IPS DF 6.9 (cell line): Measurements from ENCODE around the gene RRP8.

Experiments used
- DNase-seq: peaks from one replicate; pipeline ENCODE4 v3.0.0-alpha.2; 2013; ENCODE audit warnings: low read depth, low spot score
- H3K27ac ChIP-seq: one replicate; pipeline ENCODE4 v1.5.1; 2013; ENCODE audit warnings: low read length, control low read depth
- H3K27me3 ChIP-seq: 2 replicates; pipeline ENCODE4 v1.6.1; 2013; ENCODE audit warnings: mild to moderate bottlenecking, low read length; ENCODE audit not compliant: control insufficient read depth, insufficient read depth
- H3K36me3 ChIP-seq: 2 replicates; pipeline ENCODE4 v1.6.1; 2013; ENCODE audit warnings: low read length; ENCODE audit not compliant: control insufficient read depth, insufficient read depth
- H3K4me1 ChIP-seq: 2 replicates; pipeline ENCODE4 v1.6.1; 2013; ENCODE audit warnings: low read length; ENCODE audit not compliant: control insufficient read depth, insufficient read depth
- H3K4me3 ChIP-seq: 2 replicates; pipeline ENCODE4 v1.5.1; 2013; ENCODE audit warnings: mild to moderate bottlenecking, low read length
- H3K9me3 ChIP-seq: 2 replicates; pipeline ENCODE4 v1.6.1; 2013; ENCODE audit warnings: low read length, inconsistent platforms; ENCODE audit not compliant: control insufficient read depth, insufficient read depth
- WGBS: extraction: QIAGEN DNeasy Blood & Tissue Kit; methylation state at CpG from one replicate; pipeline ENCODE4 v1.1.7; 2013; ENCODE audit warnings: mixed read lengths, missing lambda C conversion rate; ENCODE audit not compliant: insufficient read length, insufficient coverage; 5-methylcytosine and 5-hydroxymethylcytosine counted together

The RRP8 gene

DNA sequence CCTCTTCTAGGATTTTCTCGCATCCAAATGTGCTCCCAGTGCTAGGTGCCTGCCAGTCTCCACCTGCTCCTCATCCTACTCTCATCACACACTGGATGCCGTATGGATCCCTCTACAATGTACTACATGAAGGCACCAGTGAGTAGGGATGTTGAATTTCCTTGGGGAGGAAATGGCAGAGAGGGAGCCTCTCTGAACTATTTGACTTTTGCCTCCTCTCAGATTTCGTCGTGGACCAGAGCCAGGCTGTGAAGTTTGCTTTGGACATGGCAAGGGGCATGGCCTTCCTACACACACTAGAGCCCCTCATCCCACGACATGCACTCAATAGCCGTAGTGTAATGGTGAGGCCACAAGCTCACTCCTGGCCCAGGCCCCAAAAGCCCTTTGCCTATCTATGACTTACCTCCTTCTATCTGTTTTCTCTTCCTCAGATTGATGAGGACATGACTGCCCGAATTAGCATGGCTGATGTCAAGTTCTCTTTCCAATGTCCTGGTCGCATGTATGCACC lies 6.1 kb upstream of the RRP8 start:
- no peak overlapping the region for H3K4me3 ChIP-seq
- H3K9me3 ChIP-seq: no peaks in the 10 kb centered on the region
- H3K27ac ChIP-seq: no peak overlapping the region
- no peaks in the 10 kb centered on the region for H3K27me3 ChIP-seq
- peaks cover 2% of the 10 kb centered on the region; the same call in 1 of the 2 replicates for H3K4me1 ChIP-seq
- WGBS: no CpG with 5 or more reads among the region's 8 CpGs
- DNase-seq: no peak
- peaks cover 30% of the 10 kb centered on the region; the same call in 1 of the 2 replicates for H3K36me3 ChIP-seq

DNA sequence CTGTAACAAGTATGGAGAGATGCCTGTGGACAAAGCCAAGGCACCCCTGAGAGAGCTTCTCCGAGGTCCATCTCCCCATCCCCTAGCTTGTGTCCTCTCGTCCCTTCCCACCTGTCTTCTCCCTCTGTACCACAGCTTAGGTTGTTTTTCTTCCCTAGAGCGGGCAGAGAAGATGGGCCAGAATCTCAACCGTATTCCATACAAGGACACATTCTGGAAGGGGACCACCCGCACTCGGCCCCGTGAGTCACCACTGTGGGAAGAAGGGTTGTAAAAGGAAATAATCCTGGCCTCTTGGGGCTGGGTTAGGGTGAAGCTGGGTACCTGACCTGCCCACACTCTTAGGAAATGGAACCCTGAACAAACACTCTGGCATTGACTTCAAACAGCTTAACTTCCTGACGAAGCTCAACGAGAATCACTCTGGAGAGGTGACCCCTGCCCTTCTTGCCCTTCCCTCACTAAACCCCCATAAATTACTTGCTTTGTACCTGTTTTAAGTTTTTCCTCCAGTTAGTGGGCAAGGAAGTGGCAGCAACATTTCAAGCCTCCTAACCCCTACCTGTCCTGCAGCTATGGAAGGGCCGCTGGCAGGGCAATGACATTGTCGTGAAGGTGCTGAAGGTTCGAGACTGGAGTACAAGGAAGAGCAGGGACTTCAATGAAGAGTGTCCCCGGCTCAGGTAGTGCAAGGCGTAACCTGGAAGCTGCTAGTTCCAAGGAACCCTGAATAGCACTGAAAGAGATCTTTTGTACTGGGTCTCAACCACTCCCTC lies 5.5 kb upstream of the RRP8 start:
- no CpG with 5 or more reads among the region's 14 CpGs for WGBS
- Histone ChIP-seq H3K9me3 (no peaks in the 10 kb centered on the region), H3K27ac (no peak overlapping the region), H3K4me1 (peaks cover 2% of the 10 kb centered on the region; the same call in 1 of the 2 replicates), H3K4me3 (no peak overlapping the region), H3K36me3 (peaks cover 30% of the 10 kb centered on the region; the same call in 1 of the 2 replicates), H3K27me3 (no peaks in the 10 kb centered on the region)
- DNase-seq: no peak

DNA sequence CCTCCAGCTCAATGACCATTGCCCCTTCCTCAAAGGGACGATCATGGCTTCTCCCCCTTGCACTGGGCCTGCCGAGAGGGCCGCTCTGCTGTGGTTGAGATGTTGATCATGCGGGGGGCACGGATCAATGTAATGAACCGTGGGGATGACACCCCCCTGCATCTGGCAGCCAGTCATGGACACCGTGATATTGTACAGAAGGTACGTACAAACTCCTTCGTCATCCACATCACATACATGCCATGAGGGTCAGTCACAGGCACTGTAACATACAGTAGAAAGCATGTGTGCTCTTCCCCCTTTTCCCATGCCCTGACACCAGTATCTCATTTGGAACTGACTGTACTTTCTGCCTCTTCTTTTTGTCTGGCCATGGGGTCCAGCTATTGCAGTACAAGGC lies 4.6 kb upstream of the RRP8 start:
- no peaks in the 10 kb centered on the region for H3K27me3 ChIP-seq
- no CpG with 5 or more reads among the region's 9 CpGs for WGBS
- no peaks in the 10 kb centered on the region for H3K9me3 ChIP-seq
- peaks cover 2% of the 10 kb centered on the region; the same call in 1 of the 2 replicates for H3K4me1 ChIP-seq
- no peak for DNase-seq
- no peak overlapping the region for H3K27ac ChIP-seq
- no peak overlapping the region for H3K4me3 ChIP-seq
- H3K36me3 ChIP-seq: peaks cover 30% of the 10 kb centered on the region; the same call in 1 of the 2 replicates

DNA sequence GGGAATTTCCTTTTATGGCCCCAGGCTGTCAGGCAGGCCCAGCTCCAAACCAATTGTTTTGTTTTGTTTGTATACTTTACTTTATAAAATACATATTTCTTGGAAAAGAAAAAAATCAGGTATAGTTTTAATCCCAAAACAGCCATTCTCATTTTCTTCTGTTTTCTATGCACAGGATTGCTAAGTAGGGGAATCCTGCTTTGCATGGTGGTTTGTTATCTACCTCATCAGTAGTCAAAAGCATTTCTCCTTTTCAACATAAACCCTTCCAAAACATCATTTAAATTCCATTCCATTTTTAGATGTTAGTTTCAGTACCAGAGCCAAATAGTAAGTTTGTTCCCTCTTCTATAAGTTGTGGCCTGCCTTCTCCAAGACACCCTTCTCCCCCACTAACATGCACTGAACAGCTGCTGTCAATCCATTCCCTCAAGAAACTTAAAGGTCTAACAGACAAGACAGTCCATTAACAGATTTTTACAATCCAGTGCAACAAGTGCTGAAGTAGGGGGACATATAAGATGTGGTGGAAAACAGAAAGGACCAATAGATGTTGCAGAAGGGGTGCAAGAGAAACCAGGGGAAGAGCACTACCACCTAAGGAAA lies 3.9 kb upstream of the RRP8 start:
- Histone ChIP-seq H3K4me1 (peaks cover 2% of the 10 kb centered on the region; the same call in 1 of the 2 replicates), H3K27ac (no peak overlapping the region), H3K36me3 (peaks cover 30% of the 10 kb centered on the region; the same call in 1 of the 2 replicates), H3K4me3 (no peak overlapping the region), H3K27me3 (no peaks in the 10 kb centered on the region), H3K9me3 (no peaks in the 10 kb centered on the region)
- DNase-seq: no peak

DNA sequence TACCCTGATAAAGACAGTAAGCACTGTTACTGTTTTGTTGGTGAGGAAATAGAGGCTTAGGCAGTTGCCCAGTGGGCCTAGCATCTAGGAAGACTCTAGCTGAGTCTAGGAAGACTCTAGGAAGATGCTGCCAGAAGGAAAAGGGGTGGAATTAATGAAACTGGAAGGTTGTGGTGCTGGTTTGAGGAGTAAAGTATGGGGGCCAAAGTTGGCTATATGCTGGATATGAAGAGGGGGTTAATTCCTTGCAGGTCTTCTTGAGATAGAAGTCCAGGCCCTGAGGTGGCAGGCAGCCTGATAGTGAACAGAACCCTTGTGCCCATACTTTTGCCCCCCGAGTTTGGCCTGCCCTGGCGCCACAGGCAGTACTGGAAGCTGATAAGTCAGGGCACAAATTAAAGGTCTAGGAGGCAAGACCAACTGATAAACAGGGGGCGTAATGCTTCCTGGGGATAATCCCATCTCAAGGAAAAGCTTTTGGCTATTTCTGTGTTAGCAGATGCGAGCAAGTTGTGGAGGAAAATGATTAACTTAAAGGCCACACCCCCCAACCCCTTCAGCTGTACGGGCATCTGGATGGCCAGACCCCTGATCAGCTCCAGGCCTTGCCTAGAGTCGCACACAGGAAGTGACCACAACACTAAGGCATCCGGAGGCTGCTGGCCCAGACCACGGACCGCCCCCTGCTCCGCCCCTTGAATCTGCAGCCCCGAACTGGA lies 3.2 kb upstream of the RRP8 start:
- Histone ChIP-seq H3K27me3 (no peaks in the 10 kb centered on the region), H3K9me3 (no peaks in the 10 kb centered on the region), H3K4me1 (peaks cover 2% of the 10 kb centered on the region; the same call in 1 of the 2 replicates), H3K36me3 (peaks cover 30% of the 10 kb centered on the region; the same call in 1 of the 2 replicates), H3K4me3 (no peak overlapping the region), H3K27ac (no peak overlapping the region)
- DNase-seq: peak; percentile 87
- no CpG with 5 or more reads among the region's 11 CpGs for WGBS

DNA sequence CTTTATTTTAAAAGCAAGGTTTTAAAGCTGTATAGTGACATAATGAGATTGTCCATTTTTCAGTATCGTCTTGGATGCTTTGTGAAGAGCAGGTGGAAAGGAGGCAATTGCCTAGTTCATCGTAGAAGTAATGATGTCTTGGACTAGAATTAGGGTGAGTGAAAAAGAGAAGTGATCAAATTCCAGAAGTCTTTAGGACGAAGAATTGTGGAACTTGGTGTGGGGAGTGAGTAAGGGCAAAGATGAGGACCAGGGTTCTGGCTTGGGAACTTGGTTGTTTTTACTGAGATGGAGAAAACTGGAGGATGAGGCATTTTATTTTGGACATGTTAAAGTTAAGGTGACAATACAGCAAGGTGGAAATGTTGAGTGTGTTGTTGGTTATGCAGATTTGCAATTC lies 1.4 kb upstream of the RRP8 start:
- Histone ChIP-seq H3K36me3 (peaks cover 31% of the 10 kb centered on the region; the same call in 1 of the 2 replicates), H3K27me3 (no peaks in the 10 kb centered on the region), H3K4me1 (peaks cover 2% of the 10 kb centered on the region; the same call in 1 of the 2 replicates), H3K27ac (no peak overlapping the region), H3K9me3 (no peaks in the 10 kb centered on the region), H3K4me3 (no peak overlapping the region; the same call in 1 of the 2 replicates)
- DNase-seq: no peak
- WGBS: no CpG with 5 or more reads among the region's 3 CpGs

DNA sequence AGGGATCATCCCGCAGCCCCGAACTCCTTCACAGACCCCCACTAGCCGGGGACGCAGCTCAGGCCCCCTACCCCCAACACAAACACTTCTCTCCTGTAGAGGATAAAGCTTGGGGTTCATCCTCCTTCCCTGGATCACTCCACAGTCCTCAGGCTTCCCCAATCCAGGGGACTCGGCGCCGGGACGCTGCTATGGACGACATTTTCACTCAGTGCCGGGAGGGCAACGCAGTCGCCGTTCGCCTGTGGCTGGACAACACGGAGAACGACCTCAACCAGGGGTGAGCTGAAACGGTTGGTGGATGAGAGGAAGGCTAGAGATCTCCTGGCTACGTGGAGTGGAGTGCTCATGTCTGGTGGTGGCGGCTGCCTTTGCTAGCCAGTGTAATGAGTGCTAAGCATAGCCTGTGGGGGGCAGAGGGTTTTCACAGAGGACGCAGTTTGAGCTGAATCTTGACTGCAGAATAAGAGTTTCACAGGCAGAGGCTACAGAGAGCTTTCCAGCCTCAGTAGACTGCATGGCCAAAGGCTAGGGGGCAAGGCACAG lies 738 bp upstream of the RRP8 start:
- Histone ChIP-seq H3K4me3 (peak overlapping the region; percentile 81), H3K9me3 (no peaks in the 10 kb centered on the region), H3K4me1 (peaks cover 2% of the 10 kb centered on the region; the same call in 1 of the 2 replicates), H3K27me3 (no peaks in the 10 kb centered on the region), H3K36me3 (peaks cover 25% of the 10 kb centered on the region; the same call in 1 of the 2 replicates), H3K27ac (no peak overlapping the region)
- no CpG with 5 or more reads among the region's 20 CpGs for WGBS
- DNase-seq: no peak

DNA sequence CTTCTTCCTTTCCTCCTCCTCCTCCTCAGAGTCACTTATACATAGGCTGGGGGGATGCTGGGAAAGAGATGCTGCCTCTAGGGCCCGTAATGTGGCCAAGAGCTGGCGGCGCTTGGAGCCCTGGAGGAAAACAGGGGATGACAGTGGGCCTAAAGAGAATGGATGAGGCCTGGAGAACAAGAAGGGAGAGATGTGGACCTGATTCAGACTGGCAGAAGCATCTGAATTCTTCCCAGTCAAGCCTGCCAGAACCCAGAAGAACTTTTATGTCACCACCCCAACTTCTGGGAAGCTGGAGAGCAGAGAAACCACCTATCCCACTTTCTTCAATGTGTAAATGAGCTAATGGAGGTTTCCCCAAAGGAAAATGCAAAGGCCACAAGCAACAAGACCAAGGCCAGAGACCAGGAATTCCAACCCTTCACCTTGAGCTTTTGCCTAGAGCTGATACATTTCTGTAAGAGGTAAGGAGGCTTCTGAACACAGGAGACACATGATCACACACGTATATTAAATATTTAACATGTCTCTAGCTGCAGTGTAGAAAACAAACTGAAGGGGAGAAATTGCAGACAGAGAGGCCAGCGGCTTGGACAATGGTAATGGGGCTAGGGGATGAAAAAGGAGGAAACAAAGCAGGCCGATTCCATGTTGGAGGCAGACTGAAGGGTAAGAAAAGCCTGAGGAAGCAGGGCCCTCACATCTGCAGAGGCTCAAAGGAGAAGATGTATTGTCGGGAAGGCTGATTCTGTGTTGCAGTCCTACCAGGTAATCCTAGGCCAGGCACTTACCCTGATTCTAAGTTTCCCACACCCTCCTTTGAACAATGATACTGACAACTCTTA lies 1.1 kb downstream of the RRP8 start:
- Histone ChIP-seq H3K36me3 (peaks cover 11% of the 10 kb centered on the region; the same call in 1 of the 2 replicates), H3K4me3 (peak overlapping the region; percentile 81; the same call in 1 of the 2 replicates), H3K27ac (no peak overlapping the region), H3K4me1 (0 out of 2 replicates have a peak, but pooled peaks cover 2% of the 10 kb centered on the region), H3K9me3 (no peaks in the 10 kb centered on the region), H3K27me3 (no peaks in the 10 kb centered on the region)
- DNase-seq: no peak
- no CpG with 5 or more reads among the region's 7 CpGs for WGBS

DNA sequence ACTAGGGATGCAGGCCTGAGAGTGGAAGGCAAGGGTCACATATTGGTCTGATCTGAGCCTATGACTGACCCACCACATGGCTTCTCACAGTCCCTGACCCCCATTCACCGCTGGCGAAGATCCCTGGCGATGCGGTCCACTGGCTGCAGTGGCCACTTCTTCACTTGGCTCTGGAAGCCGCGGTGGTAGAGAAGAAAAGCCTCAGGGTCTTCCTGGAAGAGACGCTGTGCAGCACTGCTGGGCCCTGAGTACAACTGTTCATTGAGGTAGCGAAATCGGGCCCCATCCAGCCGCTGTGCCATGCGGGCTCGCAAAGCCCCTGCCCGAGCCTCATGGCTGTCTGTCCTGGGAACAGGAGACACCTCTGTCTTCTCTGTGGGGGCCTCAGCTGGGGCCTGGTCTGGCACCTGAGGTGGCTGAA lies 2.4 kb downstream of the RRP8 start:
- Histone ChIP-seq H3K36me3 (peaks cover 11% of the 10 kb centered on the region; the same call in 1 of the 2 replicates), H3K27ac (no peak overlapping the region), H3K4me1 (no peaks in the 10 kb centered on the region), H3K4me3 (no peak overlapping the region), H3K27me3 (no peaks in the 10 kb centered on the region), H3K9me3 (no peaks in the 10 kb centered on the region)
- no CpG with 5 or more reads among the region's 13 CpGs for WGBS
- DNase-seq: no peak
